Colonic mucosa (tissue), 4 donors: ENCODE measurements around the gene ENTPD8. TPM values are rescaled to one million over a fixed set of nuclear protein-coding genes. Genes with fewer than 3 reads are reported as not detected.
A peak's percentile ranks its signal among the peaks of the same experiment; 100 is the strongest.

Source experiments
- DNase-seq: peaks from one replicate; pipeline ENCODE4 v3.0.0-alpha.2; 2020
- H3K27ac ChIP-seq: fragments of 200-600 bp; one replicate; pipeline ENCODE4 v1.8.0; 2021
- H3K27me3 ChIP-seq: fragments of 200-600 bp; one replicate; pipeline ENCODE4 v1.8.0; 2021
- H3K36me3 ChIP-seq: fragments of 200-600 bp; one replicate; pipeline ENCODE4 v1.8.0; 2021
- H3K4me1 ChIP-seq: fragments of 200-600 bp; one replicate; pipeline ENCODE4 v1.8.0; 2021; ENCODE audit warnings: mild to moderate bottlenecking
- H3K4me3 ChIP-seq: fragments of 200-600 bp; one replicate; pipeline ENCODE4 v1.8.0; 2021
- H3K9ac ChIP-seq, 2 donors: one replicate each; pipeline ENCODE4 v1.7.0; 2013; ENCODE audit warnings: control low read depth in 2 of 2, low read depth in 2 of 2, low read length in 2 of 2
- H3K9me3 ChIP-seq: fragments of 200-600 bp; one replicate; pipeline ENCODE4 v1.8.0; 2021
- intact Hi-C: fragments of 100-400 bp; cut with DNase I; formaldehyde crosslinking; loops from one replicate; pipeline ENCODE4 v1.14.1; 2022
- total RNA-seq, 2 donors: library from RNA; stranded (reverse); fragmentation: NEBNext Ultra II Directional in 1 of 2; extraction: Animal tissue kit (Norgen Biotek cat#: 25700) in 1 of 2; gene quantifications; one replicate each; pipeline ENCODE4 v1.2.1, GENCODE V29; 2021
- TF ChIP-seq, protein P1 (sequence below): fragments of 200-600 bp; IDR thresholded peaks from one replicate; pipeline ENCODE4 v1.8.0; 2022; ENCODE audit warnings: antibody characterized with exemption, mild to moderate bottlenecking
- donor health status: healthy.
- donor health status: DM: no; HTN: no; CAD: no.
- donor health status: DM: no; HTN: no; CAD: no.

Gene ENTPD8
- total RNA-seq, 2 donors from 2014 or later = 48.3 to 72.0 TPM

- Histone ChIP-seq H3K4me3 (no peak overlapping the region), H3K9ac (no peak overlapping the region), H3K4me1 (peaks cover 17% of the 10 kb centered on the region), H3K27ac (no peak overlapping the region), H3K36me3 (no peaks in the 10 kb centered on the region), H3K27me3 (no peaks in the 10 kb centered on the region), H3K9me3 (no peaks in the 10 kb centered on the region)
- intact Hi-C loops = no loop called here
- DNase-seq = no peak
- TF ChIP-seq, protein P1, sequence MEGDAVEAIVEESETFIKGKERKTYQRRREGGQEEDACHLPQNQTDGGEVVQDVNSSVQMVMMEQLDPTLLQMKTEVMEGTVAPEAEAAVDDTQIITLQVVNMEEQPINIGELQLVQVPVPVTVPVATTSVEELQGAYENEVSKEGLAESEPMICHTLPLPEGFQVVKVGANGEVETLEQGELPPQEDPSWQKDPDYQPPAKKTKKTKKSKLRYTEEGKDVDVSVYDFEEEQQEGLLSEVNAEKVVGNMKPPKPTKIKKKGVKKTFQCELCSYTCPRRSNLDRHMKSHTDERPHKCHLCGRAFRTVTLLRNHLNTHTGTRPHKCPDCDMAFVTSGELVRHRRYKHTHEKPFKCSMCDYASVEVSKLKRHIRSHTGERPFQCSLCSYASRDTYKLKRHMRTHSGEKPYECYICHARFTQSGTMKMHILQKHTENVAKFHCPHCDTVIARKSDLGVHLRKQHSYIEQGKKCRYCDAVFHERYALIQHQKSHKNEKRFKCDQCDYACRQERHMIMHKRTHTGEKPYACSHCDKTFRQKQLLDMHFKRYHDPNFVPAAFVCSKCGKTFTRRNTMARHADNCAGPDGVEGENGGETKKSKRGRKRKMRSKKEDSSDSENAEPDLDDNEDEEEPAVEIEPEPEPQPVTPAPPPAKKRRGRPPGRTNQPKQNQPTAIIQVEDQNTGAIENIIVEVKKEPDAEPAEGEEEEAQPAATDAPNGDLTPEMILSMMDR = no peak
Measured at GRCh38 chr9:137455359-137455991, 14.3 kb upstream of the ENTPD8 start.

GRCh38 chr9:137454597-137455358 is 13.6 kb upstream of the ENTPD8 start:
- Histone ChIP-seq H3K4me3 (peak overlapping the region; percentile 44), H3K27me3 (no peaks in the 10 kb centered on the region), H3K4me1 (peaks cover 17% of the 10 kb centered on the region), H3K9me3 (no peaks in the 10 kb centered on the region), H3K27ac (peak overlapping the region; percentile 93), H3K36me3 (no peaks in the 10 kb centered on the region), H3K9ac (peak overlapping the region; percentile 73 to 86)
- peak; percentile 77 for DNase-seq
- TF ChIP-seq, protein P1 = no peak
- intact Hi-C loops = no loop called here

GRCh38 chr9:137454145-137454596 is 13.0 kb upstream of the ENTPD8 start:
- no peaks in the 10 kb centered on the region for H3K36me3 ChIP-seq
- peaks cover 17% of the 10 kb centered on the region for H3K4me1 ChIP-seq
- no peaks in the 10 kb centered on the region for H3K27me3 ChIP-seq
- H3K9ac ChIP-seq = peak overlapping the region; percentile 73 to 86
- no peaks in the 10 kb centered on the region for H3K9me3 ChIP-seq
- peak; percentile 80 for DNase-seq
- H3K4me3 ChIP-seq = peak overlapping the region; percentile 44
- intact Hi-C loops = no loop called here
- peak overlapping the region; percentile 93 for H3K27ac ChIP-seq
- TF ChIP-seq, protein P1 = no peak

DNA sequence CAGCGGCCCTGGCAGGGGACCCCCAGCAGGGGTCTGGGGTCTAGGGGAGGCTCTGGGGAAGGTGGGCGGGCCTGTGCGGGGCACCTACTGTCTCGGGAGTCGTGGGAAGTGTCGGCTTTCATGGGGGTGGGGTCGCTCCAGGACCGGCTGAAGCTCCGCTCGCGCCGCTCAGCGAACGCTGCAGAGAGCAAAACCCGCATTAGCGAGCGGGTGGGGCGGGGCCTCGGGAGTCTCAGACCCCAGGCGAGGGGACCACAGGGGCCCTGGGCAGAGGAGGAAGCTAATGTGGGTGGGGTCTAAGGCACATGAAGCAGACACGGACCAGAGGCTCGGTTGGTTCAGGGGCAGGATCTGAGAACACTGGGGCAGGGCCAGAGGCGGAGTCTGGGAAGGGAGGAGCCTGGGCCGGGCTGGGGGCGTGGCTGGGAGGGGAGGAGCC is 12.5 kb upstream of the ENTPD8 start:
- Histone ChIP-seq H3K36me3 (no peaks in the 10 kb centered on the region), H3K4me1 (peaks cover 17% of the 10 kb centered on the region), H3K4me3 (peak overlapping the region; percentile 33), H3K27ac (no peak overlapping the region), H3K9ac (peak overlapping the region in 1 of 2 donors; percentile 56), H3K27me3 (no peaks in the 10 kb centered on the region), H3K9me3 (no peaks in the 10 kb centered on the region)
- intact Hi-C loops = no loop called here
- DNase-seq = peak; percentile 88
- TF ChIP-seq, protein P1 = no peak

- H3K27ac ChIP-seq = no peak overlapping the region
- peak; percentile 37 for DNase-seq
- intact Hi-C loops = no loop called here
- no peaks in the 10 kb centered on the region for H3K36me3 ChIP-seq
- H3K4me3 ChIP-seq = peak overlapping the region; percentile 33
- no peaks in the 10 kb centered on the region for H3K27me3 ChIP-seq
- TF ChIP-seq, protein P1 = no peak
- H3K9me3 ChIP-seq = no peaks in the 10 kb centered on the region
- no peak overlapping the region for H3K9ac ChIP-seq
- peaks cover 11% of the 10 kb centered on the region for H3K4me1 ChIP-seq
Measured at GRCh38 chr9:137452761-137453642, 11.8 kb upstream of the ENTPD8 start.
